Measurements from ENCODE around the gene SPRR3.

The SPRR3 gene, protein sequence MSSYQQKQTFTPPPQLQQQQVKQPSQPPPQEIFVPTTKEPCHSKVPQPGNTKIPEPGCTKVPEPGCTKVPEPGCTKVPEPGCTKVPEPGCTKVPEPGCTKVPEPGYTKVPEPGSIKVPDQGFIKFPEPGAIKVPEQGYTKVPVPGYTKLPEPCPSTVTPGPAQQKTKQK

DNA sequence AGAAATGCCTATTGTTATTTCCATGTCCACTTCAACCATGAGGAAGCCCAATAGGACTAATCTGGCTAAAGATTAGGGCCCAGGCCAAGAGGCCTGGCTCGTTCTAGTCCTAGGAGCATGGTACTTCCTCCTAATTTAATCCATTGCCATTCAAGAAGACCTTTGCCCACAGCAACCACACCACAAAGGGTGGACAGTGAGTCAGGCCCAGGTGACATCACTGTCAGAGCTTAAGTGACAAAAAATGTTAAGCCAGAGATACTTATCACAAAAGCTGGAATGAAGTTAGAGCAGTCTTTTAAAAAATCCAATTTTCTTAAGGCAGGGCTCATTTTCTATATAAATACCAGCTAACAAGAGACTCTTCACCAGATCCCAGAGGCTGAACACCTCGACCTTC is at the start of gene SPRR3:
TSS of gene SPRR3 (plus strand) at position 368 of the 400 bp plus-strand sequence. CDS start 1,272 bp downstream, outside the sequence.
- DNase-seq, result peak; percentile 71

DNA sequence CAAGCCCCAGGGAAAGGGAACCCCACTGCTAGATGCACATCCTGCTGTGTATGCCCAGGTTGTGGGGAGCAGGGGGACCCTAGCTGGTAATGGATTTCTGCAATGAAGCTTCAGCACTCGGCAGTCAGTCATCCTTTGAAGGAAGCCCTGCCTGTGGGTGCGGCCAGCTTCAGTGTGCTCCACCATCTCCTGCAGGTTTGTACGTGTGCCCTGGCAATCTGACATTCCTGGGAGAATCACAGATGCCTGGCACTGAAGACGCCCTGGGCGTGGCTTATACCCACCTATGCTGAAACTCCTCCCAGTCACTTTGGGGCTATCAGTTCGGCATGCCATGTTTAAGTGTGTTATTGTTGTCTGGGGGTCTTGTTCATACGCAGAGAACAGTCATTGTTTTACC is 47.8 kb upstream of the SPRR3 start:
- DNase-seq, result no peak

DNA sequence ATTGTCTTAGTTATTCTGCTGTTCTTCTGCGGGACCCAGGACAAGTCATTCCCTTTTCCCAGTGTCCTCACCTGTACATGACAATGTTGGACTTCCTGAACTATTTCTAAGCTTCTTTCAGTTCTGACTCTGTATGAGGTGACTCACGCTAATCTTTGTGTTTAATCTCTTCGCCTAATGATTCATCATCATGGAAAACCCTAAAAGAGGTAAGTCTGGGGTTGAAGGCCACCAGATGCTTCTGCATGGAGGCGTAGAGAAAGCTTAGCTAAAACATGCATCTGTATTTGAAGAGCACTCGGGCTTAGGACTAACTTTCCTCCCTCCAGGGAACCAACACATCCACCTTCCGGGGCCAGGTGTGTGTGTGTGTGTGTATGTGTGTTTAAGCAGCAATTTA is 47.1 kb upstream of the SPRR3 start:
- no peak for DNase-seq

DNA sequence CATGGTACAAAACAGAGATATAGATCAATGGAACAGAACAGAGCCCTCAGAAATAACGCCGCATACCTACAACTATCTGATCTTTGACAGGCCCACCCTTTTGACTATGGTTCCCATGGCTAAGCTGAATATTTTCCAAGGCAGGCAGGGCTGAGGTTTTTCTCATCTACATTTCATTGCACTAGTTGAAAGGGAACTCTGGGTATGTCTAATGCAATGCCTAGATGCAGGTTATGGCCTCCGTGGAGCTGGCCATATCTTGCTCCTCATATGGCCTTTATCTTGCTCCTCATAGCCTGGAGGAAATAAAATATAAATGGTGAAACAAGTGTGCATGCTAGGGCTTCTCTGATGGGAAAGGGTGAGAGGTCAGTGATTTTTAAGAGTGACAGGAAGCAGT is 44.0 kb upstream of the SPRR3 start:
- no peak for DNase-seq

DNA sequence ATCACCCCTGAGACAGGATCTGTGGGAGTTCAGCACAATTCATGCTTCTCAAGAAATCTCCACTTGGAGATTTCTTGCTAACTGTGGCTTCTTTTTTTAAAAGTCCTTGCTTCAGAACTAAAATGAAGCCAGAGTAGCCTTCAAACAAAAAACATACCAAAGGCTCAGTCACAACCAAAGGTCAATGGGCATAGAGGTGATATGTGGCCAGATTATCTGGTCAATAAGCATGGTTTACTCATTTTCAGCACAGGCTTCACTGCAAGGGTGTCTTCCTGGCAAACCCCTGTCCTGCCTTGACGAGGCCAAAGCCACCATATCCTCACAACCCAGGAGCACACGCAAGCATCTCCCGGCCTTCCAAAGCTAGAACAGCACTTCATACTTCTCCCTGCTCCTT is 42.3 kb upstream of the SPRR3 start:
- DNase-seq, result no peak

DNA sequence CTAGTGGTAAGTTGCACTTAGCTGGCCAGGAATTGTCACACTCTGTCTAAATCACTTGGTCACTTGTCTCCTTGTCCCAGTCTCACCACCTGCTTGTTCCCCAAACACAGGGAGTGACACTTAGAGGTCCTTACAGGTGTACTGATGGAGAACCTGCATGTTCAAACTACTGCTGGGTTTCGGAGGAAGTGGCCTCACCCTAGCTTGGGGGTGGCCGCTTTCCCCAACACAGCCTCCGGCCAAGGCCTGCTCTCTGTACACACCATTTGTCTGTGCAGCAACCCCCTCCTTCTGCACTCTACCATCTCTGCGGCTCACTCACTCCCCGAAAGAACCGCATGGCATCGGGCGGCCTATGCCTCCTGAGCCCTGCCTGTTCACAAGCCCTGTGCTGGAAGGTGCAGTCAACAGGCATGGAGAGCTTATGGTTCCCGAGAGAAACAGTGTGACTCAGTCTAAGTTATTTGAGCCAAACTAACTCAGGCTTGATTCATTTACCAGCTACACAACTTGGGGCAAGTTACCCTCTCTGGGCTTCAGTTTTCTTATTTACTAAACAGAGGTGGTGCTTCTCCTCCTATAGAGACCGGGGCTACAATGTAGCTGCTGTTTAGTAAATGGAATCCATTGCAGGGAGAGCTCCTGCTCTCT is 41.6 kb upstream of the SPRR3 start:
- no peak for DNase-seq

DNA sequence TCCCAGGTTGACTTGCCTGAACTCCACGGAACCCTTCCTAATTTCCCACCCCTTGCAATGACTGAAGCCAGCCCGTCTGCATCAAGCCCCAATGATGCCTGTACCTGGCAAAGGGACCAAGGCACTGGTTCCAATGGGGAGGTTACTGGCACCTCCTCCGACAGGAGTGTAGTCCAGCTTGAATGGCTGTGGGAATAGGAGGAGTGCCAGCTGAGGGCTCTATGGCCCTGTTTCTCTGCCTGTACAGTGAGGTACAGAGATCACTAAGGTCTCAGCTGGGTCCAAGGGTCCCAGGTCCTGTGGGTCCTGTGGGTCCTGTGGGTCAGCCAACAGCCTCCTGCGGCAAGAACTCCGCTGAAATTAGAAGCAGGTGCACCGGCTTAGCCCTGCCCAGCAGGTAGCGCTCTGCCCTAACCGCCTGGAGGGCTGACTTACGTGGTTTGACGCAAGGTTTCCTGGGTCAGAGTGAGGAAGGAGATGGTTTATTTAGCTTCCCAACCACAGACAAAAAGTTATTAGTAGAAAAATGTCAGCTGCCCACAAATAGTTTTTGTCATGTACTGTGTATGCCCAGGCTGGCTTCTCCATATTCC is 41.0 kb upstream of the SPRR3 start:
- DNase-seq, result no peak

DNA sequence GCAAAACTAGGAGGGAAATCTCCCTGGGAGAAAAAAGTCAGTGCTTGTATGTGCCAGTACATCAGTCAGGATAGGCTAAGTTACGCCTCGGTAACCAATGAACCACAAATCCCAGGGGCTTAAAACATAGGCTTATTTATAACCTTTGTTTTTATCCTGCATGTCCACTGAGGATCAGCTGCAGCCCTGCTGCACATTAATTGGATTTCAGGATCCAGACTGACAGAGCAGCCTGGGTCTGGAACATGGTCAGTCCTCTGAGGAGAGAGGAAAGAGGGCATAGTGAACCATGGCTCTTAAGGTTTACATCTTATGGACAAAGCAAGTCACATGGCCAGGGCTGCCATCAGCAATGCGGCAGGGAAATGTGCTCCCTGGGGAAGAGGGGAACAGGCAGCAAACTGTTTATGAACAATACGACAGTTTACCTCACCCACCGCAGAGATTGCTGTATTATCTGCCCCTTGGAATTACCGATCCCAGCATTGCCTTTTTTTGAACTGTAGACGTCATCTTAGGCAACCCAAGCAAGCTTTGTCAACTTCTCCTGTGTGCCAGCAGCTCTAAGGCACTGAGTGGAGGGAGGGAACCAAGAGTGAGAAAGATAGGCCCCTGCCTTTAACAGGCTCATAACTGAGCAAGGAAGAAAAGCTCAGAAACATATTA is 40.2 kb upstream of the SPRR3 start:
- no peak for DNase-seq

DNA sequence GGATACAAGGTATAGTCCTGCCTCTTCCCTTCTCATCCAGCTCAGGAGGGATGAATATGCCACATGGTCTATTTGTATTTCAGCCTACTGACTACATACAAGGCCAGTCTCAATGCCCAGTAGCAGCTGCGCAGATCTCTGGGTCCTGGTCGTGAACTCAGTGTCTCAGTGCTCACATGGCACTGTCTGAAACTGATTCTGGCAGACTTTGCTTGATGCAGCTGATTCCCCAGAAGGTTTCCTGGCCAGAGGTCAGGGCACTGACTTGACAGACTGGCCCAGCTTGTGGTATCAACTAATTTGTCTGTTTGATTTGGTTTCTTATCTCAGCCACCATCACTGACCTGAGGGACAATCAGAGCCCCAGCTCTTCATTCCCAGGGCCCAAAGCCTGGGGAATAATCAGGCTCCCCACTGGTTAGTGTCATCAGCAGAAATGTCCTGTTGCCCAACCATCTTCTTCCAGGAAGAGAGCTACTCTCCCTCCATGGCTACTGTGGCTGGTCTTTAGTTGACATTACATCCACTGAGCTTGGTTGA is 38.6 kb upstream of the SPRR3 start:
- no peak for DNase-seq

DNA sequence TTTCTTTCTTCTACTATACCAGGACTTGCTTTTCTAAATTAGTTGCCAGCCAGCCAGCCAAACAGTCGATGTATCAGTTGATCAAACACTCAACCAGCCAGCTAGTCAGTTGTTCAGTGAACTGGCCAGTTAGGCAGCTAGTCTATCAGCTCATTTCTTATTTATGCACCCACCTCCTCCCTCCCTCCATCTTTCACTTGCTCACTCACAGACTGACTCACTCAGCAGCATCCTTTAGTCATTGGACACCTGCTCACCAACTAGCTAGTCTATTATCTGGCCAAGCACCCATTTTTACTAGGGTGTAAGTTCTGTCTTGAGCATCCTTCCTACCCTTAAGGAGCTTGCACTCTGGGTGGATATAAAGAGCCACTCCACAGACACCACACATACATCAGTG is 37.0 kb upstream of the SPRR3 start:
- no peak for DNase-seq

DNA sequence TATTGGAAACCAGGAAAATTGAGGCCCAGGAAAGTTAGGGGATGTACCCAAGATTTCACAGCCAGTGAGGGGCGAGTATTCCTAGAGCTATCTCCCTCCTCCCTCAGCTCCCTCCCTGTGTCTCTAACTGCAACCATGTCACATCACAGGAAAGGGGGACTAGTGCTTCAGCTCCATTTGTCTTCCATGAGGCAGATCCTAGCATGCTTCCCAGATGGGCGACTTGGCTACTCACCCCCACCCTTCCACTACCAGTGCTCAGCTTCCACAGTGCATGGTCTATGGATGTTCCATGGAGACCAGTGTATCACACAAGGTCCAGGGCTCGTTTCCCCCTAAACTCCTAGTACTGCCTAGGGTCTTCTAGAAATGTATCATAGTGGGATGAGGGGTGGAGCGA is 35.7 kb upstream of the SPRR3 start:
- no peak for DNase-seq

DNA sequence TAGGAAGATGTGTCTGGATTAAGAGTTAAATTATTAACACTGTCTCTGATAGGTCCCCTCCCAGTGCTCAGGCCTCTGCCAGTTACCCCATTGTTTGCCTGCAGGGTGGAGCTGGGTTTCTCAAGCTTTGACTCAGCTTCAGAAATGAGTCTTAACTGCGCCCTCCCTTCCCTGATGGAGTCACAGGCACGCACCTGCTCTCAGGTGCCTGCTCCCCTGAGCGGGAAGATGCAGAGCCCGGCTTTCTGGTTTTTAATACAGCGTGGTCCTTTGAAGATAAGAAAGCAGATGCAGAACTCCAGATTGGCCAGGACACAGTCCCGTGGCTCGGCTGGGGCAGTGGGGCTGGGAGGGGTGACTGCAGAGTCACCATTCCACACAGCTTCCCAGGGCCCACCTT is 34.3 kb upstream of the SPRR3 start:
- peak; percentile 22 for DNase-seq

DNA sequence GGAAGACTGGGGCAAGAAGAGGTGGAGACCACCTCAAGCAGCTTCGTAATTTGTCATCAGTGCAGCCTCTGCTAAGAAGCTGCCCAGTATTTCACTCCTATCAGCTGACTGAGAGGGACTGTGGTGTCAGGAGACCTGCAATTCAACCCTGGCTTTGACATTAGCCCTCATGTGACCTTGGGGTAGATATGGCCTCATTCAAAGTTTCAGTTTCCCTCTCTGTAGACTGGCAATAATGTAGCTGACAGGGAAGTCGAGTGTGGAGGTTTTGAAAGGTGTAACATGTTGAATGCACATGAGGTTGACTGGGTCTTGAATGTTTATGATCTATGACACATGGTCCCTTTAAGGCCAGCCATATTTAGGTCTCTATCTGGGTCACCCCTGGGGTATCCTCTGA is 33.3 kb upstream of the SPRR3 start:
- peak; percentile 81 for DNase-seq

DNA sequence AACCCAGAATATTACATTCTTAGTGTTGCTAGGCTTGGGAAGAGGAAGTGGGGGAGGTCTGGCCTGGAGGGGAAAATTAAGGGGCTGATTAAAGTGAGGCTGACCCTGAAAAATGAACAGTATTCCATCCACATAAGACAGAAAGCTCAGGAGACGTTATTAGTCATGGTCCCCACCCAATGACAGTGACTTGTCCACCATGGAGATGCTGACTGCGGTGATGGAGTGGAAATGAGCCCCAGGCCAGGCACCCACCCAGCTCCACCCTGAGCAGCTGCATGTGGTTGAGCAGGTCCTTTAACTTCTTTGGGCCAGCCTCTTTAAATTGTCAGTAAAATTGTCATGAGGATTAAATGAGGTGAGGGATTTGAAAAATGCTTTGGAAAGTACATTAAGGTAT is 32.5 kb upstream of the SPRR3 start:
- no peak for DNase-seq

DNA sequence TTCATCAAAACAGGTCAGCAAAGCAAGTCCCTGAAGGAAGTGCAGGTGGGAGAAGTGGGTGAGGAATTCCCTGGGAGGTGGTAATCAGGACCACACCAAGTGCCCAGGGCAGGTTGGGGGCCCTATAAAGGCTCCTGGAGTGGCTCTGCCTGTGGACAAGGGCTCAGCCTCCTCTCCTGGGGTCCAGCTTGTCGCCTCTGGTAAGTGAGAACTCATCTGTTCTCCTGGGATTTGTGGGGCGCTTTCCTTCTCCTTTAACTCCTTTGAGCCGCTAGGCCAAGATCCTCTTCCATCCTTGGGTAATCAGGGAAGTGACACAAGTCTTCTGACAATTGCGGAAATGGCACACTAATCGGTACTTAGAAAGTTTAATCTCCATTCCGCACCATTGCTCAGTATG is 31.1 kb upstream of the SPRR3 start, which contains the start of gene SPRR4:
TSS of gene SPRR4 (plus strand) at position 154 of the 400 bp plus-strand sequence. CDS start 1,243 bp downstream, outside the sequence.
- no peak for DNase-seq

DNA sequence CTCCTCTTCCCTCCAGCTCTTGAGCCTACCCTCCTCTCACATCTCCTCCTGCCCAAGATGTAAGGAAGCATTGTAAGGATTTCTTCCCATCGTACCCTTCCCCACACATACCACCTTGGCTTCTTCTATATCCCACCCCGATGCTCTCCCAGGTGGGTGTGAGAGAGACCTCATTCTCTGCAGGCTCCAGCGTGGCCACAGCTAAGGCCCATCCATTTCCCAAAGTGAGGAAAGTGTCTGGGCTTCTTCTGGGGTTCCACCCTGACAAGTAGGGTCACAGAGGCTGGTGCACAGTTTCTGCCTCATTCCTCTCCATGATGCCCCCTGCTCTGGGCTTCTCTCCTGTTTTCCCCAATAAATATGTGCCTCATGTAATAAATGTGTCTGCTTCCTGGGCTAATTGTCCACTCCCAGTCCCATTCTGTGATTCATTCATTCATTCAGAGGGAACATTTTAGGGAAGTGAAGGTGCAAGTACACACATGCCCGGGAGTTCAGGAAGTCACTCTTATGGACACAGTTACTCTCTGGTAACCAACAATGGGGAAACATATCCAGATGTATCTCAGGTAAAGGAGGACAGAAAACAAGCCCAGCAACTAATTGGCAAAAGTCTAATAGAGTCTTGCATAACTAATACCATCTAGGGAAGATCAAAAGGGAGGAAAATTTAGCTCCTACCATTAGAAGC is 29.2 kb upstream of the SPRR3 start:
- DNase-seq, result no peak

DNA sequence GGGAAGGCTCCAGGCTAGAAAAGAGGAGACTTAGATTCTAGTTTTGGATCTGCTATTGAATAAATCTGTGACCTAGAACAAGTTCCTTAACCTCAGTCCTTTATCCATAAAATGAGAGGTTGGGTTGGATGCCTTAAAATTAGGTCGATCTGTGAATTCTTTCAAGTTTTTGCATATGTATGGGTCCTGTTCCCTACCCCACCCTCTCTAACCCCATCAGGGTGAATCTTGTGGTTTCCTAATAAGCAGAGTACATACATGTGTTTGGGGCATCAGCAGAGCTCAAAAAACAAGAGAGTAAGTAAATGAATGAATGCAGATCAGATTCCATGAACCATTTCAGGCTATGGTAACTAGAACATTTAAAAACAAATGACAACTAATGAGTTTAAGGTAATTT is 24.9 kb upstream of the SPRR3 start:
- no peak for DNase-seq

DNA sequence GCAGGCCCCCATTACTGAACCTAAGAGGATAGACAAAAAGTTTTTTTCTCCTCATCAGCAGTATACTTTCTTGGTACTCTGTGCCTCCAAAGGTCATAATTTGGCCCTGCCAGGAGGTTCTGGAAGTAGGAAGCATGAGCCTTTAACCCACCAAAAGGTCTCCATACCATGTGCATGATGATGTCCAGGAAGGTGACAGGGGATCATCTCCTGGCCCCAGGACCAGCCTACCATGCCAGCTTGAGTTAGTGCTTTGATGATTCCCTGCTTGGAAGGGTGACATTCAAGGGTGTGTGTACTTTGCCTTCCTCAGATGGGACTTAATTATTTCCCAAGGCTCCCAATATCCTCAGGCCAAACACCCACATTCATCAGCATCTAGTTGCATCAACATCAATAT is 23.9 kb upstream of the SPRR3 start:
- DNase-seq, result no peak

DNA sequence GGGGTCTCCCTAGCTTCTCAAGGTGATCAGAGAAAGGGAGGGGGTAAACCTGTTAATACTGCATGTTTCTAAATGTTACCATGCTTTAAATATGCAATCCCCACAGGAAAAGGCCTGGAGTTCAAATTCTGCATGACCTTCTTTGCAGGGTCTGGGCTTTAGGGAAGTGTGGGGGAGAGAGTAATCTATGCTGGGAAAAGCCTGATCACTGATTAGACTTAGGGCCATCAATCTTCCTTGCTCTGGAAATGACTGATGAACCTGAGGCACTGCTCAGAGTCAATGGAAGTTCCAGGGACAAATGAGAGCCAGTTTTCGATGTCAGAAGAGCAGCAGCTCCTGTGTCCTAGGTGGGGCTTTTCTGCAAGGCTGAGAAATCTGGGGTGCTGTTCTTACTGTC is 20.9 kb upstream of the SPRR3 start:
- no peak for DNase-seq

DNA sequence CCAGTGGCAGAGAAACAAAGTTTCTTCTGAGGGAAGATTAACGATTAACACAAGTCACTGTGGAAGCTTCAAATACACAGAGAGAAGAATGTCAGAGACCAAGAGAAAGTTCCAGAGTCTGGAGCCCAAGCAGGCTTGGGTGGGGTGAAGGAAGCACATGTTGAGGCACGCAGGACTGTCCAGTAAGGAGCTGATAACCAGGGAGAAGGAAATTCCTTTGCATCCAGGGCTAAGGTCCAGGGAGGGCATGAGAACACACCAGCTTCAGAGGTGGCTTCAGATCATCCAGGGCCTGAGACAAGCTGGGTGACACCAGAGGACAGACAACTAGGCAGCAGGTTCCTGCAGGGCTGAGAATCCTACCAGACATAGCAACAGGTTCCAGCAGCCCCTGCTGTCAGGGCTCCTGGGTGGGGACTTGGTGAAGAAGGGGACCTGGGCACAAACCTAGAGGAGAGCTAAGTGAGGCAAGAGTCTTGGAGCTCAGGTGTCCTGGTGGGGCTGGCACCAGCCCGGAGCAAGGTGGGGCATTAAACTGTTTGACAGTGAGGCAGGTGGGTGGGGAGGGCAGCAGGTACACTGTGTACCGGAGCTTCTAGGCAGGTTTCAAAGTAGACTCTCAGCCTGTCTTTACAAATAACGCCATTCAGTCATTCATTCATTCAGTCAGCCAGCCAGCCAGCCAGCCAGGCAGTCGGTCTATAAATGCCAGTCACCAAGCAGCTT is 20.2 kb upstream of the SPRR3 start:
- DNase-seq, result no peak

DNA sequence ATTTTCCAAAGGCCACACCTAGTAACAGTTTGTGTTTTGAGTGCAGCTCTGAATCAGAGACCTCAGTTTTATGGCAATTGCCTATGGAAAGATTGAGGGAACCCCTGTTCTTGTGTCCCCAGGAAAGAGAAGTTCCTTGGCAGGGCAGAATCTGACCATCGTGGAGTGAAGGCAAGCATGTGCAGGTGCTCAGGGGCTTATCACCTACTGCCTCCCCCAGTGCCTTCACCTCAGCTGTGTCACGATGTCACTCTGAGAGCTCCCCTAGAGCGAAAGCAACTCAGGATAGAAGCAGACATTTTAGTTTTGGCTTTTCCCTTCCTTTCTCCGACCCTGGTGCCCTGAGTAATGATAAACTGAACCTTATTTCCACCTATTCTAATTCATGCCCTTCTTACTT is 19.5 kb upstream of the SPRR3 start:
- DNase-seq, result no peak

DNA sequence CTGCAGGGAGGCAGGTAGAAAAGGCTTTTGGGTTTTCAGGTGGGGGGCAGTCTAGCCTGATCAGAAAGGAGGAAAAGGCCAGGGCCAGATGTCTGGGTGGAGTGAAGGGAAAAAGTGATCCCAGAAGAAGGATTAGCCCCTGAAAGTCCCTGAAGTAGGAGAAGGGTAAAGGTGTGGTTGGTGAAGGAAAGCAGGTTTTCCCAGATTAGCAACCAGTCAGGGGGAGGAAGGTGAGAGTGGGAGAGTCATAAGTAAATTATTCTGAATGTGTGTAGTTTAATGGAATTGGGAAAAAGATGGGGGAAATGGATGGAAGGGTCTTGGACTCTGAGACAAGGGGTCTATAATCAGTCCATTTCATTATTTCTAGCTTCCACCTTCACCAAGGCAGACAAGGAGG is 18.3 kb upstream of the SPRR3 start:
- no peak for DNase-seq

DNA sequence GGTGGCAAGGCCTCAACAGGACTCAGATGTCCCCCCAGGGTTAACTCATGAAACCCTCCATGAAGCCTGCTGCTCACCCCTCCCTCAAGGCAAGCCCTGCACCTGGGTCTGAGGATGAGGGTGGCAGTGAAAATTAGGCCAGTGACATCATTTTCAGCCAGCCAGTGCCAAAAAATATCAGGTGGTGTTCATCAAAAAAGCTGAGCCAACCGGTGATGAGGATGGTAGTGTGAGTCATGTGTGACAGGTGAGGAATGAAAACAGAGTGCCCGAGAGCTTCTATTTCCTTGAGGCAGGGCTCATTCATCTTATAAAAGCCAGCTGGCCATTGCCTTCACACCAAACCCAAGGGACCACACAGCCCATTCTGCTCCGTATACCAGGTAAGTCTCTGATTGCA is 17.8 kb upstream of the SPRR3 start, which contains the start of gene SPRR1A:
TSS of gene SPRR1A (plus strand) at position 339 of the 400 bp plus-strand sequence. CDS start 1,150 bp downstream, outside the sequence.
- DNase-seq, result no peak
